GM18907 (cell line): Measurements from ENCODE around the gene RPS28.

Experiments
- ATAC-seq: cut with Tn5 transposase; IDR thresholded peaks from one replicate; pipeline ENCODE4 v1.9.1; 2021; ENCODE audit warnings: mild to moderate bottlenecking, moderate library complexity; ENCODE audit not compliant: unreplicated experiment

RPS28 gene

DNA sequence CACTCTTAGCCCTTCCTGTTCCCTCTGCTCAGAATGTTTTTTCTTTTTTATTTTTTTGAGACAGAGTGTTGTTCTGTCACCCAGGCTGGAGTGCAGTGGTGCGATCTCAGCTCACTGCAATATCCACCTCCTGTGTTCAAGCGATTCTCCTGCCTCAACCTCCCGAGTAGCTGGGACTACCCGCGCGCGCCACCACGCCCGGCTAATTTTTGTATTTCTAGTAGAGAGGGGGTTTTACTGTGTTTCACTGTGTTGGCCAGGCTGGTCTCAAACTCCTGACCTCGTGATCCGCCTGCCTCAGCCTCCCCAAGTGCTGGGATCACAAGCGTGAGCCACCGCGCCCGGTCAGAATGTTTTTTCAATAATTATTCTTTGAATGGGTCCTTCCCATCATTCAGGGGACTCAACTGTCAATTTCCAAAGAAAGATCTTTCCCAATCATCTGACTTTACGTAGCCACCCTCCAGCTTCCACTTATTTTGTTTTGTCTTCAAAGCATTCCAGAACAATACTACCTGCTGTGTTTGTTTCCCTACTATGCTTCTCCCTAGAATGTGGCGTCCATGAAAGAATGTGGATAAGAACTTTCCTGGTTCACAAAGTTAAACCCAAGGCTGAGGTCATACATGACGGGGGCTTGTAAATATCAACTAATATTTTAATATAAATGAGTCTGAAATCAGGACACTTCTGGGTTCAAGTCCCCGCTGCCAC, 1.3 kb upstream of the RPS28 start:
- ATAC-seq: no peak

DNA sequence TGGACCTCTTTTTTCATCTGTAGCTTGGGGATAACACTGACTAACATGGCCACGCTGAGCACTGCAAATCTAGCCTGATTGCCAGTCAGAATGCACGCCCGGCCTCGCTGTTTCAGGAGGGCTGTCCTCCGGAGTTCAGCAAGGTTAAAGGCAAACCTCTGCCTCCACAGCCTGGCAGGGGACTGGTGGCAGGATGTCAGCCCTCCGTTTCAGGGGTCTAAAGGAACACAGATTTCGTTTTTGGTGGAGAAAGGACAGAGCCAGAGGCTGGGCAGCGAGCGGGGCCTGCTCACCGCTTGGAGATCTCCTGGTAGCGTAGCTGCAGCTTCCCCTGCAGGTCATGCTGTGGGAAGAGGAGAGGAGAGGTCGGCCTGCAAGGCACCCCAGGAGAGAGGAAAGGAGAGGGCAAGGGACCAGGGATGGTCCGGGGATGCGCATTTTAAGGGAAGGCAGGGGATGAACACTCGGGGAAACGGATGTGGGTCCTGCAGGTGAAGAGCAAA, 681 bp upstream of the RPS28 start:
- ATAC-seq: peak; percentile 24

GRCh38 chr19:8321986-8322637, 816 bp downstream of the RPS28 start:
- no peak for ATAC-seq

GRCh38 chr19:8322638-8322997, 1.3 kb downstream of the RPS28 start:
- no peak for ATAC-seq

- no peak for ATAC-seq
Measured at GRCh38 chr19:8323781-8324185, 2.5 kb downstream of the RPS28 start.

DNA sequence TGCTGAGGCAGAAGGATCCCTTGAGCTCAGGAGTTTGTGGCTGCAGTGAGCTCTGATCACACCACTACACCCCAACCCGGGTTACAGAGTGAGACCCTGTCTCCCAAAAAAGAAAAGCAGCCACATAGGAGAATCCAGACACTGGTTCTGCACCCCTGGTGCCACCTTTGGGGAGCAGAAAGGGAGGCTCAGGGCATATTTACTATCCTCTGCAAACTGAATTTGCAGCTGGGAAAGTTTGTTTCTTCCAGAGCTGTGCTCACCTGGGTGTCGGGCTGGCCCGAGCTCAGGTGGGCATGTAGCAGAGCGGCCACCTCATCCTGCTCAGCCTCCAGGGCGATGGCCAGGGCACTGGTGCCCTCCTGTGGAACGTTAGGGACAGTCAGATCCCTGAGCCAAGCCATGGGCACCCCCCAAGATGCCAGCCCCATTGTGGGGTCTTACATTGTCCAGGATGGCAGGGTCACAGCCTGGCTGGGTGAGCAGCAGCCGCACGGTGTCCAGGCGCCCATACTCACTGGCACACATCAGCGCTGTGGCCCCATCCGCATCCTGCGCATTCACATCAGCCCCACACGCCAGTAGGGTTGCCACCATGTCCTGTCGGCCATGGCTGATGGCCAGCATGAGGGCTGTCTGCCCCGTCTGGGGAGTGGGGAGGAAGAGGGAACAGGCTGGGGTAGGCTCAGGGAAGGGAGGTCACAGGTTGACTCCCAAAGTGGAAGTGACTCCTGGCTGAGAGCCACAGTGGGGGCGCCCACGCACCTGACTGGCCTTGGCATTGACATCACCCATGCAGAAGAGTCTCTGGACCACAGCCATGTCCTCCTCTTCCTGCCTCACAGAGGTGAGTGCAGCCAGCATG, 3.1 kb downstream of the RPS28 start:
- ATAC-seq: no peak

DNA sequence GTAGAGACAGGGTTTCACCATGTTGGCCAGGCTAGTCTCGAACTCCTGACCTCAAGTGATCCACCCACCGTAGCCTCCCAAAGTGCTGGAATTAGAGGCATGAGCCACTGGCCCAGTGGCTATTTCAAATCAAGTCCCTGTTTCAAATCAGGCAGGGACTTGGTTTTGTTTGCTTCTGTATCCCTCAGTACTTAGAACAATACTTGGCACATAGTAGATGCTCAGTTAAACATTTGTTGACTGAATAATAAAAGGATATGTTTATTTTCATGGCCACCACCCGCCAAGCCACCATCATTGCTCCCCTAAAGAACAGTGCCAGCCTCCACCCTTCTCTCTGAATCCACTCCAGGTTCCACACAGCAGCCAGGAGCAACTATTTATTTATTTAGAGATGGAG, 4.2 kb downstream of the RPS28 start:
- no peak for ATAC-seq

GRCh38 chr19:8329996-8330395, 8.7 kb downstream of the RPS28 start:
- ATAC-seq: no peak

DNA sequence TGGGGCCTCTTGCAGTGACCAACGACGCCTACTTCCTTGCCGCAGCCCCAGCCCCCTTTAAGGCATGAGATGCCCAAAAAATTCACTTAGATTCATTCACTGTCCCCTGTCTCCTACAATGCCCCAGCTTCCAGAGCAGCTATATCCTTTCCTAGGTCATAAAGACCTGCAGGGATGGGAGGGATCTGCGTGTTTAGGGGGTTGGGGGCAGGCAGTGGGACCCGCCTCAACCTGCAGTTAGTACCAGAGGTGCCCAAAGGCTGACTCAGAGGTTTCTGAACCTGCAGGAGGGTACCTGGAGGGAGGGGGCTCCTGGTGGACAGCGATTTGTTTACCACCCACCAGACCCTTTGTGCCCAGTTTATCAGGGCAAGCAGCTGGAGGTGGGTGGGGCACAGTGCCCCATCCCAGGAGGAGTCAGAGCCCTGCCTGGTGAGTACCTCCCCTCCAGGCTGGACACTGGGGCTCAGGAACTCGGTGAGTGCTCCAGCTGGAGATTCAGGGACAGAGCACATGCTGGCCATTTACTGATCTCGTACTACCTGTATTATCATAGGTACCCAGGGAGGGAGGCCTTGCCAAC, 10.1 kb downstream of the RPS28 start:
- no peak for ATAC-seq

GRCh38 chr19:8332976-8333766, 11.9 kb downstream of the RPS28 start:
- no peak for ATAC-seq

DNA sequence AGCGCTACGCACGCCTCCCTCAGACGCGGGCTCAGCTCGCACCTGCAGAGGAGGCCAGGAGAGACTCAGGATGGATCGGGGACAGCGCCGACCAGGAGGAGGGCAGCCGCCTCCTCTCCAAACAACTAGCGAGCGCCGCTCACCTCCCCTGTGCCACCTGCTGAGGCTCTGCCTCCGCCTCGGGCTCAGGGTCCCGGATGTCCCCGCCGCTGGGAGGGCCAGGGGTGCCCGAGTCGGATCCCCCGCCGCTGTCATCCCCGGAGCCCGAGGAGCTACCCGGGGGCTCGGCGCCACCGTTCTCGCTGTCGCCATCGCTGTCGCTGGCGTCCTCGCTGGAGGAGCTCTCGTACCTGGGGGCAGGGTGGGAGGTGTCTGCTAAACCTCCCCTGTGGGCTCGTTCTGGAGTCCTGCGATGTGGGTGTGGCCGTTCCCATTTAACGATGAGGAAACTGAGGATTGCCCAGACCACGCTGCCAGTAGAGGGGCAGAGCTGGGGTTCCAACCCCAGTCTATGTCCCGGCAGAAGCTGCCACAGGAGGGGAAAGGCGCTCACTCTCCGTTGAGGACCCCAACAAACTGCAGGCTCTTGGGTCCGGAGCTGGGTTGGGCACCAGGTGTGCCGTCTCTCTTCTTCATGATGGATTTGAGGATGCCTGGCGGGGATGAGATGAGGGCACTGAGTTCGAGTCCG, 12.6 kb downstream of the RPS28 start:
- no peak for ATAC-seq

GRCh38 chr19:8334458-8335342, 13.4 kb downstream of the RPS28 start:
- no peak for ATAC-seq

DNA sequence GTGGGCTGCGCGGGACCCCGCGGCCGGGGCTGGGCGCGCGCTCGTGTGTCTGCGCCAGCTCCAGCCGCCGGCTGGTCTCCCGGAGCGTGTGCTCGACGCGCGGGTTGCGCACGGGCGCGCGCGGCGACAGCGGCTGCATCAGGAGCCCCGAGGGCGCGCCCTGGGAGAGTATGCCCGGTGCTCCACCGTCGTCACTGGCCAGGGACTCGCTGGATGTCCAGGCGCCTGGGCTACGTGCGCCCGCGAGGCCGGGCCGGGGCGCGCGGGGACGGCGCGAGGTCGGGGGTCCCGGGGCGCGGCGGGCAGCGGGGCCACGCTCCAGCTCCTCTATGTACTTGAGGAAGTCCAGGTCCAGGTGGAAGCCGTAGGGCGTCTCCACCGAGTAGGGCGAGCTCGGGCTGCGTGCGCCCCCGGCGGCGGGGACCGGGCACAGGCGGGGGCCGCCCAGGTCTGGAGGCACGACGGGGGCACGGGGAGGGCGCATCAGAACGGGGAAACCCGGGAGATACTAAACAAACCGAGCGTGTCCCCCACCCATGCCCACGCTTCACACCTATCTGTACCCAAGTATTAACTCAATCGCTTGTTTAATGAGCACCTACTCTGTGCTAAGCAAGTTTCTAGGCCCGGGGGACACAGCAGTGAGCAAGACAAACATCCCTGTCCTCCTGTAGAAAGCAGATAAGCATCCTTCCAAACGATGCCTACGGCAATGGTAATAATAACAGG, 14.2 kb downstream of the RPS28 start:
- no peak for ATAC-seq

GRCh38 chr19:8336072-8336569, 14.8 kb downstream of the RPS28 start:
- no peak for ATAC-seq

DNA sequence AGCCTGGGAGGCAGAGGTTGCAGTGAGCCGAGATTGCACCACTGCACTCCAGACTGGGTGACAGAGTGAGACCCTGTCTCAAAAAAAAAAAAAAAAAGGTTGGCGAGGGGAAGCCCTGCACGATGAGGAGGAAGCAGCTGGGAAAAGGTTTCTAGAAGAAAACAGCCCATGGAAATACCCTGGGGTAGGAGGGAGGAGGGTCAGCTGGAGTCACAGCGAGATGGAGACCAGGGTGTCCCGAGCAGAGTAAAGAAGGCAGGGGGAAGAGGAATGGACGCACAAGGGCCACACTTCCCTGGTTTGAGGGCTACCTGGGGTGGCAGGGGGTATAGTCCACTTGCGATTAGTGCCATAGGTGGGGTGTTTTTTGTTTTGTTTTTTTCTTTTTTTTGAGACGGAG, 15.4 kb downstream of the RPS28 start:
- no peak for ATAC-seq

DNA sequence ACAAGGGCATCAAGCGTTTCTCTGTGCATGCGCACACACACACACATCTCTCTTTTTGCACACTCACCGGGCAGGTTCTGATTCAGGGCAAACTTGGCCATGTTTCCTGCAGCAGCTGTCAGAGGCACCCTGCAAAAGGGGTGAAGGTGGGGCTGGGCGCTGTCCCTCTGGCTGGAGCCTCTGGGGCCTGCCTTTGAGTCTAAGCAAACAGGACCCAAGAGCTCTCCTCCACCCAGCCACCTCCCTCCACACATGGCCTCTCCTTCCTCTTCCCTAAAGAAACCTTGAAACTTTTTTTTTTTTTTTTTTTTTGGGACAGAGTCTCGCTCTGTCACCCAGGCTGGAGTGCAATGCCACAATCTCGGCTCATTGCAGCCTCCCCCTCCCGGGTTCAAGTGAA, 16.4 kb downstream of the RPS28 start:
- no peak for ATAC-seq

DNA sequence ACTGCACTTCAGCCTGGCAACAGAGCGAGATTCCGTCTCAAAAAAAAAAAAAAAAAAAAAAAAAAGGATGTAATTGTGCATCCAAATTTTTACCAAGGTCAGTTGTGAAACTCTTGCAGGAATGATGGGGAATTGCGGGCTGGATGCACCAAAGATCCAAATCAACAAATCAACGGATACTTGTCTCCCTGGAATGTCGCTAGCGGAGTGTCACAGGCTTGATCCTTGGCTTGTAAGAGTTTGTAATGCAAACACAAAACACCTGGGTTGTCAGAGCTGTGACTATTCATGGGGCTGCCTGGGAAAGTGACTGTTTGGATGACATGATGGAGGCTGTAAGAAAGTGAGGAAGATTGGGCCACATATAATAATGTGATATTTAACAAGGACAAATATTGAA, 17.5 kb downstream of the RPS28 start:
- no peak for ATAC-seq
